ENCODE data around the gene L3MBTL4. TPM values are rescaled to one million over a fixed set of nuclear protein-coding genes. Genes with fewer than 3 reads are reported as not detected.
"Not testable (repeated sequence)": the region's sequence is repeated elsewhere in the genome, so short reads cannot be mapped to it uniquely, and the experiment has no call there.

L3MBTL4 gene
- total RNA-seq, 1 experiment from 2014 or later, result 0.87 TPM

GRCh38 chr18:6052449-6052913 is 362.2 kb downstream of the L3MBTL4 start:
- no peak for ATAC-seq

GRCh38 chr18:6047596-6047995 is 367.1 kb downstream of the L3MBTL4 start:
- H3K9me3 ChIP-seq (ENCODE audit: control insufficient read depth, insufficient read depth, low read depth, low read length); CTCF ChIA-PET; H3K27me3 ChIP-seq (ENCODE audit: control insufficient read depth, insufficient read depth, low read length); DNase-seq (ENCODE audit: low read depth, low spot score); H3K27ac ChIP-seq (ENCODE audit: low read length); POLR2A ChIA-PET; H3K4me1 ChIP-seq (ENCODE audit: control insufficient read depth, insufficient read depth, low read length); ATAC-seq; intact Hi-C loops (cut with micrococcal nuclease; ENCODE audit: unreplicated experiment); BruUV-seq (replicated peaks); in situ Hi-C loops (cut with HindIII; ENCODE audit: low pct_unique_long_range_greater_than_20kb, low sequenced_read_pairs); H3K4me3 ChIP-seq (ENCODE audit: low read depth in 2 of 2, low read length in 2 of 2); H3K36me3 ChIP-seq (ENCODE audit: control insufficient read depth, insufficient read depth, low read length): not testable (repeated sequence)

More at GRCh38 chr18:6052449-6052913, 362.2 kb downstream of the L3MBTL4 start:
- no peaks in the 10 kb centered on the region for H3K27me3 ChIP-seq (ENCODE audit: control insufficient read depth, insufficient read depth, low read length)
- H3K9me3 ChIP-seq (ENCODE audit: control insufficient read depth, insufficient read depth, low read depth, low read length), result no peaks in the 10 kb centered on the region
- no peaks in the 10 kb centered on the region for H3K36me3 ChIP-seq (ENCODE audit: control insufficient read depth, insufficient read depth, low read length)
- CTCF ChIA-PET, result no interaction called here
- H3K27ac ChIP-seq (ENCODE audit: low read length), result no peak overlapping the region
- no peak for TF ChIP-seq TCF7L2 (IDR thresholded peaks at IDR 0.05; ENCODE audit: low read depth, low read length)
- TF ChIP-seq CTCF (IDR thresholded peaks at IDR 0.05), result no peak
- TF ChIP-seq REST (IDR thresholded peaks at IDR 0.05; ENCODE audit: insufficient read depth in 1 of 2, low read depth in 2 of 2, low read length in 1 of 2), result no peak
- TF ChIP-seq POLR2AphosphoS5 (IDR thresholded peaks at IDR 0.05; ENCODE audit: low read depth, low read length), result no peak
- TF ChIP-seq SIN3A (IDR thresholded peaks at IDR 0.05; ENCODE audit: borderline replicate concordance, insufficient read depth, low read depth, low read length), result no peak
- no peaks in the 10 kb centered on the region for H3K4me1 ChIP-seq (ENCODE audit: control insufficient read depth, insufficient read depth, low read length)
- no peak for DNase-seq (ENCODE audit: low read depth, low spot score)
- no peak overlapping the region for H3K4me3 ChIP-seq (ENCODE audit: low read depth in 2 of 2, low read length in 2 of 2)
- no TSS peak for BruUV-seq (replicated peaks)
- intact Hi-C loops (cut with micrococcal nuclease; ENCODE audit: unreplicated experiment) (no loop called here), in situ Hi-C loops (cut with HindIII; ENCODE audit: low pct_unique_long_range_greater_than_20kb, low sequenced_read_pairs) (no loop called here)
- POLR2A ChIA-PET, result no interaction called here

GRCh38 chr18:6044773-6045172 is 369.9 kb downstream of the L3MBTL4 start:
- intact Hi-C loops (cut with micrococcal nuclease; ENCODE audit: unreplicated experiment) (no loop called here), in situ Hi-C loops (cut with HindIII; ENCODE audit: low pct_unique_long_range_greater_than_20kb, low sequenced_read_pairs) (no loop called here)
- no TSS peak for BruUV-seq (replicated peaks)
- no peaks in the 10 kb centered on the region for H3K27me3 ChIP-seq (ENCODE audit: control insufficient read depth, insufficient read depth, low read length)
- POLR2A ChIA-PET, result no interaction called here
- ATAC-seq, result no peak
- no peaks in the 10 kb centered on the region for H3K36me3 ChIP-seq (ENCODE audit: control insufficient read depth, insufficient read depth, low read length)
- CTCF ChIA-PET, result no interaction called here
- no peak for DNase-seq (ENCODE audit: low read depth, low spot score)
- no peaks in the 10 kb centered on the region for H3K9me3 ChIP-seq (ENCODE audit: control insufficient read depth, insufficient read depth, low read depth, low read length)
- no peak overlapping the region for H3K27ac ChIP-seq (ENCODE audit: low read length)
- no peak overlapping the region for H3K4me3 ChIP-seq (ENCODE audit: low read depth in 2 of 2, low read length in 2 of 2)
- TF ChIP-seq POLR2AphosphoS5 (IDR thresholded peaks at IDR 0.05; ENCODE audit: low read depth, low read length) (no peak), SIN3A (IDR thresholded peaks at IDR 0.05; ENCODE audit: borderline replicate concordance, insufficient read depth, low read depth, low read length) (no peak), REST (IDR thresholded peaks at IDR 0.05; ENCODE audit: insufficient read depth in 1 of 2, low read depth in 2 of 2, low read length in 1 of 2) (no peak), TCF7L2 (IDR thresholded peaks at IDR 0.05; ENCODE audit: low read depth, low read length) (no peak), CTCF (IDR thresholded peaks at IDR 0.05) (no peak)
- H3K4me1 ChIP-seq (ENCODE audit: control insufficient read depth, insufficient read depth, low read length), result no peaks in the 10 kb centered on the region

Measured in Panc1 (cell line).